HL-60 (cell line): ENCODE data around the gene KCTD11.

Source experiments
- CTCF ChIP-seq: IDR thresholded peaks from one replicate; pipeline ENCODE4 v1.5.1; 2011; ENCODE audit warnings: low read length, control low read depth, inconsistent platforms; ENCODE audit not compliant: insufficient read depth
- GABPA ChIP-seq: IDR thresholded peaks from 2 replicates; pipeline ENCODE4 v1.6.1; 2012; ENCODE audit warnings: low read depth
- POLR2AphosphoS5 ChIP-seq: IDR thresholded peaks from 2 replicates; pipeline ENCODE4 v1.6.1; 2012; ENCODE audit warnings: low read depth
- REST ChIP-seq: IDR thresholded peaks from 2 replicates; pipeline ENCODE4 v1.6.1; 2012; ENCODE audit warnings: low read depth; ENCODE audit not compliant: insufficient replicate concordance
- SPI1 ChIP-seq: IDR thresholded peaks from 2 replicates; pipeline ENCODE4 v1.6.1; 2012; ENCODE audit warnings: low read depth, mild to moderate bottlenecking, borderline replicate concordance

GRCh38 chr17:7383371-7383741 lies 31.4 kb downstream of the KCTD11 start:
- no peak for TF ChIP-seq CTCF
- TF ChIP-seq POLR2AphosphoS5: no peak
- TF ChIP-seq REST: no peak
- TF ChIP-seq GABPA: no peak
- no peak for TF ChIP-seq SPI1
